IPS-NIHi7 (cell line): ENCODE data around the gene SKP1.
"Not testable (repeated sequence)": the region's sequence is repeated elsewhere in the genome, so short reads cannot be mapped to it uniquely, and the experiment has no call there.

ENCODE experiments used
- DNase-seq: peaks from one replicate; pipeline ENCODE4 v3.0.0; 2012; ENCODE audit warnings: mixed read lengths; ENCODE audit errors: extremely low spot score

The SKP1 gene

DNA sequence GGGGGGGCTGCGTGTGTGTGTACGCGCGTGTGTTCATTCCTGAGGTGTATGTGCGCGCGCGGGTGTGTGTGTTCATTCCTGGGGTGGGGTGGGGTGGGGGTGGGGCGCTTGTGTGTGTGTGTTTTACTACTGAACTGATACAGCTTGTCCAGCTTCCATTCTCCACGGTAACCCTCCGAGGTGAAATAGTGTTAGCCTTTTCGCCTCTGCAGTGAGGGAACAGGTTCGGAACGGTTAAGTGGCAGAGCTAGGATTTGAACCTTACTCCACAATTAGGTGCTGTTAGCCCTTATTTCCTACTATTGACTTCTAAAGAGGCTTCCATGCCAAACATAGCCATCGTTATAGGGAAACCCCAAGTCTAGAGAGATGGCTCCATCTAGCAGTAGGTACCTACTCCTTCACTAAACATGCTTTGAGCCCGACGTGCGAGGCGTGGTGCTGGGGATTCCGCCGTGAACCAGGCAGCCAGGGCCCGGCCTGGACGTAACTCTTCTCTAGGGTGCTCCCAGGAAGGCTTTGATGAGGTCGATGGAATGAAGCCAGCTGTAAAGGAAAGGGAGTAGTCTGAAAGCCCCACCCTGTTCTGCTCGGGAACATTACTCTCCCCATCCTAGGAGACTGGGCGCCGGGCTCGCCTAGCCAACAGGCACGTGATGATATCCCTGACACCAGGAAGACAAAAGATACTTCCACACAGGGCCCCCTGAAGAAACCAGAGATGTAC is 782 bp upstream of the SKP1 start:
- no peak for DNase-seq

DNA sequence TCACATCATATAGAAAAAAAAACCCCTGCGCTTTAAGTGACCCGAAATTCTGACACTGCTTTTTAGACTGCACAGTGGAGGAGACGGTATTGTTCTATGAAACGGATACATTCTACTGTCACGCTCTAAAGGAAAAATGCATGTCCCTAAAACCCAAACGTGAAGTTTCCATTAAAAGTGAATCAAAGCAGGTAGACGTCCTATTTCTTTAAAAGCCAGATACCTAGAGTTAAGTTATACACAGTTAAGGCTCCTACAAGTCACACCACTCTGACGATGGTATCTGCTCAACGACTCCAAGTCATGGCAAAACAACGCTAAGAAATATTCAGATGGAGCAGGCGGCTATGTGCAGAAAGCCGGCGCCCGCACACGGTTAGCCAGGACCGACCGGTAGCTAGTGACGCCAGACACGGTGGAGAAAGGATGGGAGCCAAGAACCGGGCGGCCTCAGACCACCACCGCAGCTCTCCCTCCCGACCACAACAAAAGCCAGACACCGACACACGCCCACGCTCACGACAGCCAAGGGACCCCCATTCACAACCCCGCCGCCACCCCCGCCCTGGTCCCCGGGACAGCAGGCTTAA is 734 bp downstream of the SKP1 start:
- peak; percentile 42 for DNase-seq

DNA sequence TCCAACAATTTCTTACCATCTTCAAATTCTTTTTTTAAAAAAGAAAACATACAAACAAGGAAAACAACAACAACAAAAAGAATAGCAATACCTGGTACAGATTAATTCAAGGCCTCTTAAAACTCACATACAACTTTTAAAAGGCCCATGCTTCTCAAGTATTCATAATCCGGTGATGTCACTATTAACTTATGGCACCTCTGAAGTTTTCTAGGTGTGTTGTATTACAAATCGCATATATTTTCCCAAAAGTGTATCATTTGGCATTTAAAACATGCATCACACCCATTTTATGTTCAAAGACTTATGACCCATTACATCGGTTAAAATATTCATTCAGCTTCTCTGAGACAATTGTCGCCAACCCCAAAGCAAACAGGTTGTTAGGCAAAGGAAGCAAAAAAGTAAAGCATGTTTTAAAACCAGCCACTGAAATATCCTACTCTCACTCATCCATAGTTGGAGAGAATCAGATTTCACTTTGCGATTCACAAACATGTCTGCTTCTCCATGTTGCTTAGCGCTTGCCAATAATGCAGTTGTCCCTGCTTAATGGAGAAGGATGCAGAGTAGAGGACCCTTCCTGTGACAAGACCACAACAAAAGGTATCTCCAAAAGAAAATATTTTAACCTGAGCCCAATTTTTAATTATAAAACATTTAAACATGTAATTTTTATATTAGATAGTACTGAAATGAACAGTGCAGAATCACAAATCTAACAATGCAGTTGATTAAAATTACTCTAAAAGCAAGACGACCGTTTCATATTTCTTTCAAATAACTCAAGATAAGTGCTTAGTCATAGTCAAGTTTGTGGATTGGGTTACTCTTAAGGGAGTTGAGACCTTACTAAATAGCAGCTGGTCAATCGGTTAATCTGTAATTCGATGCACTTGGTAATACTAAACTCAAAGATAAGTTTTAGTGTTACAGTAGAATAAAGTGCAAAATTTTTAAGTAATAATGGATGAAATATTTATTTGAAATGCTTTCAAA is 1.6 kb downstream of the SKP1 start:
- no peak for DNase-seq

DNA sequence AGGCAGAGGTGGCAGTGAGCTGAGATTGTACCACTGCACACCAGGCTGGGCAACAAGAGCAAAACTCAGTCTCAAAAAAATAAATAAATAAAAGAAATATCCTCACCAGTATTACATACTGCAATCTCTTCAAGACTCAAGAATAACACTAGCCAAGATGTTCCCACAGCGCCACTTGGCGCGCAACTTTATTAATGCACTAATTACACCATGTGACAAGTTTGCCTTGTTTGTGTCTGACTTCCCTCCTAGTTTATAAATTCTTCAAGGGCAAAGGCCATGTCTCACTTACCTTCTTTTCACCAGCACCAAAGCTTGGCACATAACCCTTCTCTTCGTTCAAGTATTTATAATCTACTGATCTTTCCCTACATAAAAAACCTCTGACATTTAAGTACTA is 4.8 kb downstream of the SKP1 start:
- no peak for DNase-seq

DNA sequence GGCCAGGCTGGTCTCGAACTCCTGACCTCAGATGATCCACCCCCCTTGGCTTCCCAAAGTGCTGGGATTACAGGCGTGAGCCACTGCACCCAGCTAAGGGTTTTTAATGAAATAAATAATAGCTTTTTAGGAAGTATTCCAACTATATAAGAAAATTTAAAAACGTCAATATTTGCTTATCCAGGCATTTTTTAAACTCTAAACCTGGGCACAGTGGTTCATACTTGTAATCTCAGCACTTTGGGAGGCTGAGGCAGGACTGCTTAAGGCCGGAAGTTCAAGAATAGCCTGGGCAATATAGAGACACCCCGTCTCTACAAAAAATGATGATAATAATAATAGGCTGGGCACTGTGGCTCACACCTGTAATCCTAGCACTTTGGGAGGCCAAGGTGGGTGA is 14.2 kb downstream of the SKP1 start:
- DNase-seq, result no peak

DNA sequence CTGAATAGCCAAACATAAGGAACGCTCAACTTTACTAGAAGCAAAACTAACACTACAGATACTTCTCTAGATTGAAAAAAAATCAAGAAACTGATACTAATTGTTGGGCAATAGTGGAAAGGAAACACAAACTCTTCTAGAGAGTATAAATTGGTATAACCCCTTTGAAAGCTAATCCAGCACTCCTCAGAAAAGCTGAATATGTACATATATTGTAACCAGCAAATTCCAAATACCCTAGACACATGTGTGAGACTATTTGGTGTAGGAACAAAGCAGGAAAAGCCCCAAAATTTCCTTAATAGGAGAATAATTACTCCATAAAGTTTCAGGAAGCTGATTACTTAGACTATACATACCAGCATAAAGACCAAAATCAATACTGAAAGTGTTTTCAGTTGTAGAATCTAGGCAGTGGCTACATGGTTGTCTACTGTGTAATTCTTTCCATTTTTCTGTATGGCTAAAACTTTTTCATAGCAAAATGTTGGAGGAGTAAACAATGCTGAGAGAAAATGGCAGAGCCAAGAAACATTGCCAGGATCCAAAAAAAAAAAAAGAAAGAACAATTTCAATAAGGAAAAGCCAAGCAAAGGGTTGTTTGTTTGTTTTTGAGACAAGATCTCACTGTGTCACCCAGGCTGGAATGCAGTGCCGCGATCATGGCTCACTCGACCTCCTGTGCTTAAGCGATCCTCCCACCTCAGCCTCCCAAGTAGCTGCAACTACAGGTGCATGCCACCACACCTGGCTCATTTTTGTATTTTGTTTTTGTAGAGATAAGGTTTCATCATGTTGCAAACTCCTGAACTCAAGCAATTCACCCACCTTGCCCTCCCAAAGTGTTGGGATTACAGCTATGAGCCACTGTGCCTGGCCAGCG is 15.0 kb downstream of the SKP1 start:
- DNase-seq, result no peak

DNA sequence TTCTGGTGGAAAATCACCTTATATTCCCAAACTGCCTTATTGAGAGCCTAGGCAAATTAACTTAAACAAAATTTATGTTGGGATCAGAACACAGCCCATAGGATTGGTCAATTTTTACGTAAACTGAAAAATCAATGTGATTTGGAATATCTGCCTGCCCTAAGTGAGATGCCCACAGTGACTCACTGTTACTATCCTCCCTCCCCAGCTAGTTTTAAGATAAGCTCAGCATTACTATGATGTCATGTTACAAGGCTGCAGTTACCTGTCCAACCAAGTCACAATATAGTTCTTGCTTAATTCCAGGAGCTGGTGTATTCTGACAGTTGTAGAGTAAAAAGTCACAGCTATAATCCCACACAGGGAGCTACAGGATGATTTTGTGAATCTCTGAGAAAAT is 23.1 kb downstream of the SKP1 start:
- DNase-seq, result no peak

DNA sequence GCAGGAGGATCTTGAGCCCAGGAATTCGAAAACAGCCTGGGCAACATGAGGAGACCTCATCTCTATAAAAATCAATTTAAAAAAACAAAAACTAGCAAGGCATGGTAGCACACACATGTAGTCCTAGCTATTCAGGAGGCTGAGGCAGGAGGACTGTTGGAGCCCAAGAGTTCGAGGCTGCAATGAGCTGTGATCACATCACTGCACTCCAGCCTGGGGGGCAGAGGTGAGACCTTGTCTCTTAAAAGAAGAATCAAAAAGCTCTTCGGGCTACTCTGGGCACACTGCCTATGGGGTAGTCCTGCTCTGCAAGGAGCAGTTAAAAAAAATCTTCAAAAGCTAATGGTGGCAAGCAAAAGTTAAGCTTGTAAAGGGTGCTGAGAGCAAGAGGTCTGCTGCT is 23.5 kb downstream of the SKP1 start:
- DNase-seq, result no peak

DNA sequence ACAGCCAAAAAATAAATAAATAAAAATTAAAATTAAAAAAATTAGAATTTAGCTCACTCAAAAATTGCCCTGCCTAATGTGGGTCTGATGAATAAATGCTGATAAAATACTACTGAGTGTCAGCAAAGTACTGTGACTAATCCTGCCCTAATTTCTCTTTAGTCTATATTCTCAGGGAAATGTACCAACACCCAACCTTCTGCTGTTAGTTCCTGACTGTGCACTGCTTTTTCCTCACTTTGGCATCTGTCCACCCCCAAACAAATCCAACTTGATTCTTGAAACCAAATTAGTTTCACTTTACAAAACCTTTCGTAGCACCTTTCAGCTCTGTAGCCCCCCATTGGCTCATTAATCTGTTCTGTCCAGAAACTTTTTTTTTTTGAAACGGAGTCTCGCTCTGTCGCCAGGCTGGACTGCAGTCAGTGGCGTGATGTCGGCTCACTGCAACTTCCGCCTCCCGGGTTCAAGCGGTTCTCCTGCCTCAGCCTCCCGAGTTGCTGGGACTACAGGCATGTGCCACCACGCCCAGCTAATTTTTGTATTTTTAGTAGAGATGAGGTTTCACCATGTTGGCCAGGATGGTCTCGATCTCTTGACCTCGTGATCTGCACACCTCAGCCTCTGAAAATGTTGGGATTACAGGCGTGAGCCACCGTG is 24.4 kb downstream of the SKP1 start:
- DNase-seq, result not testable (repeated sequence)

DNA sequence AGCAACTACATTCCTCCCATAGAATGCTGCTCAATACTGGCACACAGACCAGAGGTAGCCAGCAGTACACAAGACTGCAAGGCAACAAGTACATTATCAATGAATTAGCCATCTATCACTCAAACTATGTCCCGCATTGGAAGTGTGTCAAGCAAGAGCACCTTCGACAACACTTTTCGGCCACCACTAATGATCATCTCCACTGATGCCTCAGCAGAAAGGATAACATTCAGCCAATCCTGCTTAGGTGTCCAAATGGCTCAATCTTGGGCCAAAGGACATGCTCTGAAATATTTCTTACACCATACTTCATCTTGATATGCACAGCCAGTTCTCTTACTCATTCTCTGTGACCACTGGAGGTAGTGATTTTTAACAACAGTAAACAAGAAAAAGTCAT is 25.0 kb downstream of the SKP1 start:
- DNase-seq, result no peak

DNA sequence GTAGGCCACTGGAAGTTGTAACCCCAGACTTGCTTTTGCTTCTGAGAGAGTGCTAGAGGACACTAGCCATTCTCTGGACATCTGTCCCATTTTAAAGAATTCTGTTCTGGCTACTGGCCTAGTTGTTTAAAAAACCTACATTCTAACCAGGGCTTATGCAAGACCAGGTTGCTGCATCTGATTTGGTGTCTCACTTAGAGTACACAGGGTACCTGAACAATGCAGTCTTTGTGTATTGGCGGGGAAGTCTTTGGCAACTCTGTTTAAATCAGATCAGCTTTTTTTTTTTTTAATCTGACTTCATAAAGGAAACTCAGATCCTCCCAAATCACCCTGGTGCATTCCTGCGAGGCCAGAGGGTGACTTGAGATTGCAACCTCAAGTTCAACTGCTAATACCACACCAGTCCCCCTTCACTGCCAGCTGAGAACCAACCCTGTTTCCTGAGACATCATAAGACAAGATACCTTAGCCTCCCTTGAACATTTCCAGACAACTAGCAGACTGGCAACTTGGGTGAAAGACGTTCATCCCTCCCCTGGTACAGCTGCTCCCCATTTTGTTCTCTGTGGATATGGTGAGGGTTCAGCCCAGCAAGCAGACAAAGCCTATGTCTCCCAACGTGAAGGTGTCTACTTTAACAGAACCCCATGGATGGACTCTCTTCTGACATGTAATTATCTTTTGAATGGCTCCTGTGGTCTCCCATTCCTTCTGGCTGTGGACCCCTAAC is 27.0 kb downstream of the SKP1 start:
- DNase-seq, result no peak

DNA sequence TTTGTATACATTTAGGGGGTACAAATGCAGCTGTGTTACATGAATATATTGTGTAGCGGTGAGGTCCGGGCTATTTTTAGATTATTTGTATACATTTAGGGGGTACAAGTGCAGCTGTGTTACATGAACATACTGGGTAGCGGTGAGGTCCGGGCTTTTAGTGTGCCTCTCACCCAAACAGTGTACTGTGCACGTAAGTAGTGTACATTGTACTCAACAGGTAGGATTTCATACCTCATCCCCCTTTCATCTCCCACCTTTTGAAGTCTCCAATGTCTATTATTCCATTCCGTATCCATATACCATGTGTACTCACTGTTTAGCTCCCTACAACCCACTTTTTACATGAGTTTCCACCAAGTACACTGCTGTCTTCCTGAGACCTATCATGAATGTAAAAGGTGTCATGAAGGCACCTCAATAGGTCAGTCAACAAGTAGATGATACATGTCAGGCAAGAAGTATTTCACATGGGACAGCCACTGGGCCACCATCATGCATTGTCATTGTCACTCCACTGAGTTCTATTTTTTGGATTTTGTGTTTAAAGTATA is 27.7 kb downstream of the SKP1 start:
- DNase-seq, result no peak

DNA sequence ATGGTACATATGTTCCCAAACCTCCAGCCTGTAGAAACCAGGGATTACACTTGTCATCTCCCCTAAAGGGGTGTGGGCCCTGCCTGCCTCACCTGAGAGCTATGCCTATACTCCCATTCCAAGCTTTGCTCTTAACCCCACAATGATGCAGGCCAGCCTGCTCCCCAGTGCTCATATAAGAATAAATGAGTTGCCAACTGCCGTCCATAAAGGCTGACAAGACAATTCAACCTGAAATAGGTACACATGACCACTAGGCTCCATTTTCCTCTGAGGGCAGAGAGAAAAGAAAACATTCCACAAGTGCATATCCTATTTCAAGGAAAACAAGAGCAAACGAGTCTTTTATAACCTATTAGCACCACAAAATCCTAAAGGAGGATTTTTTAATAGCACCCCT is 28.4 kb downstream of the SKP1 start:
- DNase-seq, result no peak

DNA sequence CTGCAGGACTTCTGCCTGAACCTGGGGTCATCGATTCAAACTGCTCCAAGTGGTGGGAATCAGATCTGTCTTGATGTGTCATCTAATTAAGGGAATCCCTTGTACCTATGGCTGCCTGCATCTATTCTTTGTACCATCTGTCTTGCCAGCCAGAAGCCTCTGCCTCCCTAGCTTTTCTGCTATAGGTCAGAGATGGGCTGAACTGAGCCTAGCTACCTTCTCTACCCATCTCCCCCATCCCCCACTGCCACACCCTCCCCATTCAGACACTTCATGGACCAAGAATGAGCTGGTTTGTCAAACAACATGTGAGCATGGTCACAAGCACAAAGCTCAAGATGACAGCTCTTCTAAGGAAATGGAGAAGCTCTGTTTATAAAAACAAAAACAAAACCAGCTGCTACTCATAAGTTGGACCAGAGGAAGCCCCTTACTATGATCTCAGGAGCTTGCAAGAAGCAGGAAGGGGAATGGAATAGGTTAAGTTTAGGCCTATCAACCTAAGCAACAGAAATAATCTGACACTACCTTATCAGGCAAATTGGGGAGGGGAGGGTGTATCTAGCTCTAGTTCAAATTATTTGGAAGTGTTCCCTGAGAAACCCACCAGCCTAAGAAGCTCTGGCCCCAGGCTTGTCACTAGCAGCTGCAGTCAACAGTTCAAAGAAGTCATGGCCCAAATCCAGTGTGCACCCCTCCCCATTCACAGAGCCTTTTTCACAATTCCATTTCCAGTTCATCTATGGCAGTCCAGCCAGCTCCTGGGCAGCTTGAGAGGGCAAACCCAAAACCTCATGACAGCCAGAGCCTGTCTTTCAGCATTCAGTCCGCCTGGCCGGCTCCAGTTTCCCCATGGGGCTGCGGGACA is 29.9 kb downstream of the SKP1 start:
- no peak for DNase-seq

DNA sequence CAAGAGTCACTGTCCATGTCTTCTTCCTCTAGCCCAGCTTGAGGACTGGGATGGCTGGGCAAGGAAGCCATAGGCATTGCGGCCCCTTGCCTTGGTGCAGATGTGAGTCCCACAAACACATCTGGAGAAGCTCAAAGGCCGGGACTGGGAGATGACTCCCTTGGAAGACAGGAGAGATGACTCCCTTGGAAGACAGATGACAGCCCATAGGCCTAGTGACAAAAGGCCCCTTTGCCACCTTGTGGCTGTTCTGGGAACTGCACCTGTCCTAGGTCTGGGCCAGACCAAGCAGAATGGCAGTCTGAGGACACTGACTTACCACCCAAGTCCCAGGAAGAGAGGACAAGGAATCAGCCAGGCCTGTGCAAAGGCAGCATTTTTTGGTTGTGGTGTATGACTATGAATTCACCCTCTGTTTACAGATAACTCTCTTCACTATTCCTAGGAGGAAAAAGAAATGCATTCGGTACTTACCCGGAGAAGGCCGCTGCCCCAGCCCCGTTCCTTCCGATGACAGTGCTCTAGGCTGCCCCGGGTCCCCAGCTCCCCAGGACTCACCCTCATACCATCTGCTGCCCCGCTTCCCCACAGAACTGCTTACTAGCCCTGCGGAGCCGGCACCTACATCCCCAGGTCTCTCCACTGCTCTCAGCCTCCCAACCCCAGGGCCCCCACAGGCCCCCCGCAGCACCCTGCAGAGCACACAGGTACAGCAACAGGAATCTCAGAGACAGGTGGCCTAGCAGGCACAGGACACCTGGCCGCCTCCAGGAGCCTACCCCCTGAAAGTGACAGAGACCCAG is 30.8 kb downstream of the SKP1 start:
- DNase-seq, result peak; percentile 82

DNA sequence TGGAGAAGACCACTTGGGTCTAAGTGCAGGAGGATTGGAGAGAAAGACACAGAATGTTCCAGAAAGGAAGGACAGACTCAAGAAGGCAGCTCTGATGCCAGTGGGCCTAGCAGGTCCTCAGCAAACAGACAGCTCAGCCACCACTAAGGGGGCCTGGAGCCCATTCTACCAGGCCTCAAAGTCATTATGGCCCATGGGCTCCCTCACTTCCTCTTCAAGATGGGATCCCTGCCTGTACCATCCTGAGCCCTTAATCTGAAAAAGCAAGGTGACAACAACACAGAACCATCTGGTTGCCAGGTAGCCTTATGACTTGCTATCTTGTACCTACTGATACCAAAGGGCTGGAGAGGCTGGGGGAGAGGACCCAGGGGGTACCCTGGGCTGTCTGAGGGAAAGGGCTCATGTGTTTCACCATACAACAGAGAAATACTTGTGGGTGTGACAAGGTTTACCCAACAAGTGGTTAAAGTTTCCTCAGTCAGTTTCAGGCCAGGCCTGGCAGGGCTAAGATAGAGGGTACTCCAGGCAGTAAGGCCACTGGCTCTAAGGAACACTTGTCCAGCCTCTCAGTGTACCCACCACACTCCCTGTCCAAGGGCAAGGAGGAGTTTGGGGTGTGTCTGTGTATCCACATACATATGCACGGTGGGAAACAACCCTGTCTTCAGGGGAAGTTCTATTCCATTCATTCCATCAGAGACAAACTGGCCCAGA is 31.6 kb downstream of the SKP1 start:
- DNase-seq, result no peak
